ENCODE measurements around the gene CELF5.
"Not testable (repeated sequence)": the region's sequence is repeated elsewhere in the genome, so short reads cannot be mapped to it uniquely, and the experiment has no call there.

CELF5 gene

GRCh38 chr19:3295581-3295980, 71.1 kb downstream of the CELF5 start:
- DNase-seq, result no peak

- no peak for DNase-seq
Observed at GRCh38 chr19:3296034-3296433, 71.6 kb downstream of the CELF5 start.

GRCh38 chr19:3296446-3296845, 72.0 kb downstream of the CELF5 start:
- no peak for DNase-seq

- no peak for DNase-seq
Observed at GRCh38 chr19:3298853-3299449, 74.5 kb downstream of the CELF5 start.

GRCh38 chr19:3300566-3300965, 76.1 kb downstream of the CELF5 start:
- DNase-seq, result not testable (repeated sequence)

- no peak for DNase-seq
Observed at GRCh38 chr19:3302755-3303154, 78.3 kb downstream of the CELF5 start.

- peak; percentile 86 for DNase-seq
Observed at GRCh38 chr19:3304871-3305423, 80.5 kb downstream of the CELF5 start.

- no peak for DNase-seq
Observed at GRCh38 chr19:3309724-3310123, 85.3 kb downstream of the CELF5 start.

- no peak for DNase-seq
Observed at GRCh38 chr19:3310280-3310679, 85.8 kb downstream of the CELF5 start.

GRCh38 chr19:3310711-3311110, 86.2 kb downstream of the CELF5 start:
- DNase-seq, result no peak

GRCh38 chr19:3313199-3313575, 88.7 kb downstream of the CELF5 start:
- DNase-seq, result no peak

GRCh38 chr19:3314962-3315675, 90.7 kb downstream of the CELF5 start:
- no peak for DNase-seq

GRCh38 chr19:3315676-3315973, 91.2 kb downstream of the CELF5 start:
- no peak for DNase-seq

GRCh38 chr19:3316132-3316648, 91.7 kb downstream of the CELF5 start:
- DNase-seq, result no peak

GRCh38 chr19:3316659-3317207, 92.3 kb downstream of the CELF5 start:
- DNase-seq, result no peak

- no peak for DNase-seq
Observed at GRCh38 chr19:3319643-3320353, 95.3 kb downstream of the CELF5 start.

- no peak for DNase-seq
Observed at GRCh38 chr19:3320354-3320670, 95.9 kb downstream of the CELF5 start.

- no peak for DNase-seq
Observed at GRCh38 chr19:3320853-3321252, 96.4 kb downstream of the CELF5 start.

GRCh38 chr19:3321696-3322095, 97.2 kb downstream of the CELF5 start:
- no peak for DNase-seq

GRCh38 chr19:3322199-3322978, 97.9 kb downstream of the CELF5 start:
- DNase-seq, result no peak

GRCh38 chr19:3323026-3323425, 98.6 kb downstream of the CELF5 start:
- DNase-seq, result no peak

- no peak for DNase-seq
Observed at GRCh38 chr19:3323658-3324057, 99.2 kb downstream of the CELF5 start.

- no peak for DNase-seq
Observed at GRCh38 chr19:3324405-3324856, 100.0 kb downstream of the CELF5 start.

Measured in retina (tissue), 1 donor.